ENCODE data around the gene FGF14.

DNA sequence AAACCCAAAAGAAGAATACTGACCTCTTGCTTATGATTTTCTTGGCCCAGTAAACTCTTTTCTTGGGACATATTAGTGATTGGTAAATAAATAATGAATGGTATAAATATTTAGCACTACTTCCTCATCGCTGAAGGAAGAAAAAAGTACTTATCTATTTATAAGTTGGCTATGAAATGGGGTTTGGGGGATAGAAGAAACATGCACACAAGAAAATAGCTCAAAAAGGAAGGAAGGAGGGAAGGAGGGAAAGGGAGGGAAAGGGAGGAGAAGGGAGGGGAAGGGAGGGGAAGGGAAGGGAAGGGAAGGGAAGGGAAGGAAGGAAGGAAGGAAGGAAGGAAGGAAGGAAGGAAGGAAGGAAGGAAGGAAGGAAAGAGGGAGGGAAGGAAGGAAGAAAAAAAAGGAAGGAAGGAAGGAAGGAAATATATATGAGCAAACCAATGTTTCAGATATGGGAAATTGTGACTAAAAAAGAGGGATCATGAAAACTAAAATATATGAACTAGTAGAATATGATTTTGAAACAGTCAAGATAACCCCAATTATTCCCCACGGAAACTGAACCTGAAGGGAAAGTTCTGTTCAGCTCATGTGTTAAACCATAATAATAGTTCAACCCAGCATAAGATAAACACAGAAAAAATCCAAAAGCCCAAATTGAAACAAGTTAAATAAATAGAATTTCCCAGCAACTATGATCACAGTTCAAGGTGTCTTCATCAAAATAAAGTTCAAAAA is 75.3 kb downstream of the FGF14 start:
- TF ChIP-seq, protein P1, sequence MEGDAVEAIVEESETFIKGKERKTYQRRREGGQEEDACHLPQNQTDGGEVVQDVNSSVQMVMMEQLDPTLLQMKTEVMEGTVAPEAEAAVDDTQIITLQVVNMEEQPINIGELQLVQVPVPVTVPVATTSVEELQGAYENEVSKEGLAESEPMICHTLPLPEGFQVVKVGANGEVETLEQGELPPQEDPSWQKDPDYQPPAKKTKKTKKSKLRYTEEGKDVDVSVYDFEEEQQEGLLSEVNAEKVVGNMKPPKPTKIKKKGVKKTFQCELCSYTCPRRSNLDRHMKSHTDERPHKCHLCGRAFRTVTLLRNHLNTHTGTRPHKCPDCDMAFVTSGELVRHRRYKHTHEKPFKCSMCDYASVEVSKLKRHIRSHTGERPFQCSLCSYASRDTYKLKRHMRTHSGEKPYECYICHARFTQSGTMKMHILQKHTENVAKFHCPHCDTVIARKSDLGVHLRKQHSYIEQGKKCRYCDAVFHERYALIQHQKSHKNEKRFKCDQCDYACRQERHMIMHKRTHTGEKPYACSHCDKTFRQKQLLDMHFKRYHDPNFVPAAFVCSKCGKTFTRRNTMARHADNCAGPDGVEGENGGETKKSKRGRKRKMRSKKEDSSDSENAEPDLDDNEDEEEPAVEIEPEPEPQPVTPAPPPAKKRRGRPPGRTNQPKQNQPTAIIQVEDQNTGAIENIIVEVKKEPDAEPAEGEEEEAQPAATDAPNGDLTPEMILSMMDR (conservative IDR thresholded peaks at IDR 0.05; ENCODE audit: low read depth, low read length), result no peak
- TF ChIP-seq EZH2 (IDR thresholded peaks at IDR 0.05; ENCODE audit: low read length, unreplicated experiment) (no peak), EZH2phosphoT487 (IDR thresholded peaks at IDR 0.05; ENCODE audit: borderline replicate concordance, low read length) (no peak)

Measured in PC-3 (cell line).